Esophagus squamous epithelium (tissue), 4 donors: ENCODE measurements around the gene INTU.

Experiments
- CTCF ChIP-seq, 6 experiments: fragments of 450-650 bp in 4 of 6; fragments of 200-600 bp in 2 of 6; sonication (generic) in 2 of 6; IDR thresholded peaks; one replicate each; pipeline ENCODE4 v1.5.1; 2016 to 2019; ENCODE audit warnings: antibody characterized with exemption in 6 of 6, mild to moderate bottlenecking in 4 of 6, moderate library complexity in 4 of 6
- POLR2A ChIP-seq, 4 donors: fragments of 450-650 bp; IDR thresholded peaks; one replicate each; pipeline ENCODE4 v1.6.1; 2017; ENCODE audit warnings: antibody characterized with exemption in 4 of 4, mild to moderate bottlenecking in 4 of 4, moderate library complexity in 3 of 4

- TF ChIP-seq CTCF (IDR thresholded peaks at IDR 0.05) (no peak), POLR2A (IDR thresholded peaks at IDR 0.05) (no peak)
These were observed 53.9 kb downstream of the INTU start for GRCh38 chr4:127686658-127687057.
